A673 (cell line): ENCODE data around the gene LCE4A. TPM values are rescaled to one million over a fixed set of nuclear protein-coding genes. Genes with fewer than 3 reads are reported as not detected.
"Not testable (repeated sequence)": the region's sequence is repeated elsewhere in the genome, so short reads cannot be mapped to it uniquely, and the experiment has no call there.

Experiments used
- BruUV-seq: library from RNA; stranded (reverse); fragments of 400-500 nt; replicated peaks from 2 replicates; lab custom pipeline; 2021; lab: Mats Ljungman, UMichigan
- CTCF ChIA-PET: fragments of 300-600 bp; sonication (Branson Sonifier 250); formaldehyde crosslinking; loops from one replicate; lab custom pipeline; 2022; ENCODE audit warnings: antibody characterized with exemption; lab: Charles Lee
- POLR2A ChIA-PET: fragments of 300-600 bp; sonication (Branson Sonifier 250); formaldehyde crosslinking; loops from one replicate; lab custom pipeline; 2022; ENCODE audit warnings: antibody characterized with exemption; ENCODE audit not compliant: low non-redundant PET; lab: Charles Lee
- DNase-seq: peaks from one replicate; pipeline ENCODE4 v3.0.0-alpha.2; 2015; ENCODE audit warnings: low spot score
- H3K27ac ChIP-seq: fragments of 200-600 bp; sonication (generic); 2 replicates; pipeline ENCODE4 v1.5.1; 2016; ENCODE audit warnings: mixed run types, low read depth, mild to moderate bottlenecking, mixed read lengths, antibody characterized with exemption, low read length; ENCODE audit not compliant: poor library complexity, severe bottlenecking
- H3K27me3 ChIP-seq: fragments of 200-600 bp; sonication (generic); replicated peaks from 2 replicates; pipeline ENCODE4 v1.6.1; 2017; ENCODE audit warnings: mixed run types, low read depth, mild to moderate bottlenecking, mixed read lengths, antibody characterized with exemption, low read length; ENCODE audit not compliant: insufficient read depth, poor library complexity
- H3K36me3 ChIP-seq: fragments of 200-600 bp; sonication (generic); 2 replicates; pipeline ENCODE4 v1.6.1; 2016; ENCODE audit warnings: mixed run types, mild to moderate bottlenecking, mixed read lengths, antibody characterized with exemption, low read length; ENCODE audit not compliant: insufficient read depth, poor library complexity, severe bottlenecking
- H3K4me1 ChIP-seq: fragments of 200-600 bp; sonication (generic); 2 replicates; pipeline ENCODE4 v1.6.1; 2017; ENCODE audit warnings: mixed run types, mild to moderate bottlenecking, mixed read lengths, antibody characterized with exemption, low read length; ENCODE audit not compliant: insufficient read depth, poor library complexity, severe bottlenecking
- H3K4me3 ChIP-seq: fragments of 200-600 bp; sonication (generic); 2 replicates; pipeline ENCODE4 v1.5.1; 2016; ENCODE audit warnings: low read depth, mixed run types, mild to moderate bottlenecking, mixed read lengths, low read length; ENCODE audit not compliant: poor library complexity, severe bottlenecking
- H3K9me3 ChIP-seq: fragments of 200-600 bp; sonication (generic); 2 replicates; pipeline ENCODE4 v1.6.1; 2016; ENCODE audit warnings: mixed run types, low read depth, mild to moderate bottlenecking, mixed read lengths, antibody characterized with exemption, low read length; ENCODE audit not compliant: poor library complexity, severe bottlenecking
- EZH2 ChIP-seq: fragments of 200-600 bp; sonication (generic); IDR thresholded peaks from 2 replicates; pipeline ENCODE4 v1.6.1; 2017; ENCODE audit warnings: borderline replicate concordance, low read depth, mild to moderate bottlenecking, mixed read lengths, antibody characterized with exemption, low read length; ENCODE audit not compliant: poor library complexity, severe bottlenecking
- intact Hi-C: fragments of 100-400 bp; cut with micrococcal nuclease; formaldehyde crosslinking; loops from one replicate; pipeline ENCODE4 v1.10.0; 2022; ENCODE audit not compliant: unreplicated experiment
- total RNA-seq: library from RNA; stranded (reverse); gene quantifications from 2 replicates; pipeline ENCODE4 v1.2.3, GENCODE V29; 2021
- TF ChIP-seq, protein P1 (sequence below): fragments of 300-800, 200-600 bp; sonication (generic); conservative IDR thresholded peaks from 2 replicates; pipeline ENCODE4 v1.5.1; 2017; ENCODE audit warnings: low read depth, mild to moderate bottlenecking, antibody characterized with exemption, low read length, moderate library complexity, mixed read lengths

Gene LCE4A
- total RNA-seq, 1 experiment from 2014 or later, result not detected

- Histone ChIP-seq H3K27ac (no peak overlapping the region), H3K4me3 (no peak overlapping the region)
These were observed 26.3 kb upstream of the LCE4A start for GRCh38 chr1:152681616-152682015.

DNA sequence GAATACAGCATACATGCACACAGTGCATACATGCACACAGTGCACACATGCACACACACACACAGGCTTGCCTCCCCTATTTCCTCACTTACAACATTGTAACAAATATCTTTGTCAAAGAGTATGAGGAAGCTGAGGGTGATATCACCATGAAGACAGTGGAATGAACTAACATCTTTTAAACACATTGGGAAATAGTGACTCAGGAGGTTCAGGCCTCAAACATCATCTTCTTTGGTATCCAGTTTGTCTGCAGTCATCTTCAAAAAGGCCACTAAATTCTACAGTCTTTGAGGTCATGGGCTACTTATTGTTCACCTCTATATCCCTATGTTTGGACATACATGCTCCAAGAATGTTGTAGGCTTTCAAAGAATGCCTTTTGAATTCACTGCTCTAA, 24.1 kb upstream of the LCE4A start:
- H3K9me3 ChIP-seq, result no peaks in the 10 kb centered on the region

More at GRCh38 chr1:152681616-152682015, 26.3 kb upstream of the LCE4A start:
- TF ChIP-seq, protein P1, sequence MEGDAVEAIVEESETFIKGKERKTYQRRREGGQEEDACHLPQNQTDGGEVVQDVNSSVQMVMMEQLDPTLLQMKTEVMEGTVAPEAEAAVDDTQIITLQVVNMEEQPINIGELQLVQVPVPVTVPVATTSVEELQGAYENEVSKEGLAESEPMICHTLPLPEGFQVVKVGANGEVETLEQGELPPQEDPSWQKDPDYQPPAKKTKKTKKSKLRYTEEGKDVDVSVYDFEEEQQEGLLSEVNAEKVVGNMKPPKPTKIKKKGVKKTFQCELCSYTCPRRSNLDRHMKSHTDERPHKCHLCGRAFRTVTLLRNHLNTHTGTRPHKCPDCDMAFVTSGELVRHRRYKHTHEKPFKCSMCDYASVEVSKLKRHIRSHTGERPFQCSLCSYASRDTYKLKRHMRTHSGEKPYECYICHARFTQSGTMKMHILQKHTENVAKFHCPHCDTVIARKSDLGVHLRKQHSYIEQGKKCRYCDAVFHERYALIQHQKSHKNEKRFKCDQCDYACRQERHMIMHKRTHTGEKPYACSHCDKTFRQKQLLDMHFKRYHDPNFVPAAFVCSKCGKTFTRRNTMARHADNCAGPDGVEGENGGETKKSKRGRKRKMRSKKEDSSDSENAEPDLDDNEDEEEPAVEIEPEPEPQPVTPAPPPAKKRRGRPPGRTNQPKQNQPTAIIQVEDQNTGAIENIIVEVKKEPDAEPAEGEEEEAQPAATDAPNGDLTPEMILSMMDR, result no peak
- no peak for TF ChIP-seq EZH2
- no peak for DNase-seq
- ChIA-PET CTCF (no interaction called here), POLR2A (no interaction called here)
- intact Hi-C loops, result loop anchor here (10.0 kb wide), 1 partner anchor 57 kb away; the partner anchor contains the start of gene LCE3A
- no peaks in the 10 kb centered on the region for H3K9me3 ChIP-seq
- peaks cover 27% of the 10 kb centered on the region for H3K27me3 ChIP-seq
- no TSS peak for BruUV-seq
- no peaks in the 10 kb centered on the region for H3K36me3 ChIP-seq
- H3K4me1 ChIP-seq, result no peaks in the 10 kb centered on the region

DNA sequence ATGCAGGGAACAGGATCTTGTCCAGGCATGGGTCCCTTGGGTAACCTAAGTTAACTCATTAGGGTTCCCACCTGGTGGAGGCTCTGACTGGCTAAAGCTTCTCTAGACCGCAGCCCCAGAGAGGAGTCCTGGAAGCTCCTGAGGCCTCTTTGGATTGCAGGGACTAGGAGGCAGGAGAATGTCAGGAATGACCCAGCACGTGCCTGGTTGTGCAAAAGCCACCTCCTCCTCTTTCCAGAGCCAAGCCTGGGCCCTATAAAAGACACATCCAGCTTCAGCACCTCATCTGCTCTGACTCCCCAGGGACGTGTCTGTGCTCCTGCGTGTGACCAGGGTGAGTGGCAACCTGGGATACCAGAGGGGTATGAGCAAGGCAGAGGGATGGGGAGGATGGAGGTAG, 22.1 kb upstream of the LCE4A start, which contains the start of gene LCE2B:
Gene LCE2B, plus strand, starts transcription at position 301 of the 400 bp plus-strand sequence. CDS start 721 bp downstream, outside the sequence.
- CTCF ChIA-PET, BruUV-seq, H3K36me3 ChIP-seq, H3K4me3 ChIP-seq, H3K27ac ChIP-seq, DNase-seq, H3K4me1 ChIP-seq, POLR2A ChIA-PET, H3K27me3 ChIP-seq, H3K9me3 ChIP-seq: not testable (repeated sequence)
- intact Hi-C loops, result loop anchor here (10.0 kb wide), 1 partner anchor 61 kb away; the partner anchor contains the start of gene LCE3A

More for the DNA sequence above, 24.1 kb upstream of the LCE4A start:
- H3K27me3 ChIP-seq, result peaks cover 8% of the 10 kb centered on the region
- no TSS peak for BruUV-seq
- CTCF ChIA-PET, result no interaction called here
- H3K27ac ChIP-seq, result no peak overlapping the region
- no peaks in the 10 kb centered on the region for H3K36me3 ChIP-seq
- DNase-seq, result no peak
- H3K4me3 ChIP-seq, result no peak overlapping the region
- POLR2A ChIA-PET, result no interaction called here
- TF ChIP-seq, protein P1, result no peak
- TF ChIP-seq EZH2, result no peak
- intact Hi-C loops, result loop anchor here (10.0 kb wide), 1 partner anchor 59 kb away; the partner anchor contains the start of gene LCE3A
- H3K4me1 ChIP-seq, result no peaks in the 10 kb centered on the region
